Breast epithelium (tissue), 4 donors: ENCODE measurements around the gene UBE2N. TPM values are rescaled to one million over a fixed set of nuclear protein-coding genes. Genes with fewer than 3 reads are reported as not detected.

Experiments used
- DNase-seq, 2 donors: peaks; one replicate each; pipeline ENCODE4 v3.0.0-alpha.2; 2019; ENCODE audit warnings: low spot score in 2 of 2
- H3K27ac ChIP-seq, 2 donors: fragments of 200-600 bp; sonication (generic) in 1 of 2; one replicate each; pipeline ENCODE4 v1.5.1; 2016 to 2019; ENCODE audit warnings: mild to moderate bottlenecking in 1 of 2
- H3K27me3 ChIP-seq, 2 donors: fragments of 200-600 bp; sonication (generic) in 1 of 2; one replicate each; pipeline versions ENCODE4 v1.5.1 to v1.6.0; 2017 to 2019; ENCODE audit warnings: control low read depth in 1 of 2, mild to moderate bottlenecking in 1 of 2
- H3K36me3 ChIP-seq: fragments of 200-600 bp; one replicate; pipeline ENCODE4 v1.5.1; 2019
- H3K4me1 ChIP-seq, 2 donors: fragments of 200-600 bp; sonication (generic); one replicate each; pipeline ENCODE4 v1.5.1; 2016 to 2019; ENCODE audit warnings: control low read depth in 1 of 2
- H3K4me3 ChIP-seq, 3 donors: fragments of 200-600 bp; sonication (generic); 1 replicate in 2 of 3; 2 replicates in 1 of 3; pipeline ENCODE4 v1.5.1; 2016 to 2019; ENCODE audit warnings: mild to moderate bottlenecking in 3 of 3, moderate library complexity in 2 of 3
- H3K9me3 ChIP-seq, 2 donors: fragments of 200-600 bp; sonication (generic) in 1 of 2; one replicate each; pipeline ENCODE4 v1.5.1; 2016 to 2019; ENCODE audit warnings: control low read depth in 1 of 2
- POLR2A ChIP-seq: fragments of 450-650 bp; IDR thresholded peaks from one replicate; pipeline ENCODE4 v1.6.1; 2016; ENCODE audit warnings: antibody characterized with exemption, mild to moderate bottlenecking, moderate library complexity
- POLR2AphosphoS5 ChIP-seq, 3 donors: sonication (generic); formaldehyde crosslinking; IDR thresholded peaks; one replicate each; pipeline ENCODE4 v1.6.1; 2017; ENCODE audit warnings: antibody characterized with exemption in 3 of 3
- intact Hi-C: fragments of 100-400 bp; cut with DNase I; formaldehyde crosslinking; loops from one replicate; pipeline ENCODE4 v1.15.1; 2023; ENCODE audit warnings: low total_unique reads
- total RNA-seq, 3 donors: library from RNA; depleted of rRNA; stranded (reverse); fragments of >200 nt; gene quantifications; one replicate each; pipeline ENCODE4 v1.1.0, GENCODE V29; 2016
- TF ChIP-seq, protein P1 (sequence below), 3 donors: fragments of 450-650 bp; IDR thresholded peaks; one replicate each; pipeline ENCODE4 v1.5.1; 2016 to 2017; ENCODE audit warnings: antibody characterized with exemption in 3 of 3, mild to moderate bottlenecking in 3 of 3, moderate library complexity in 3 of 3

The UBE2N gene
- total RNA-seq, 3 donors from 2014 or later = 23.0 to 47.7 (median 43.3) TPM

DNA sequence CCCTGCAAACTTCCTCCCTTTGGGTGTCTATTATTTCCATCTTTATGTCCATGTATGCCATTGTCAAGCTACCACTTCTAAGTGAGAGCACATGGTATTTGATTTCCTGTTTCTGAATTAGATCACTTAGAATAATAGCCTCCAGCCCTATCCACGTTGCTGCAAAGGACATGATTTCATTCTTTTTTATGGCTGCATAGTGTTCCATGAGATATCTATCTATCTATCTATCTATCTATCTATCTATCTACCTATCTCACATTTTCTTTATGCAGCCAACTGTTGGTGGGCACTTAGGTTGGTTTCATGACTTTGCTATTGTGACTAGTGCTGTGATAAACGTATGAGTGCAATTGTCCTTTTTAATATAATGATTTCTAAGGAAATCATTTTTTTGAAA is 14.3 kb upstream of the UBE2N start:
- Histone ChIP-seq H3K27ac (no peak overlapping the region), H3K4me3 (no peak overlapping the region), H3K4me1 (no peaks in the 10 kb centered on the region), H3K9me3 (no peaks in the 10 kb centered on the region), H3K36me3 (no peaks in the 10 kb centered on the region), H3K27me3 (no peaks in the 10 kb centered on the region)
- no peak for TF ChIP-seq POLR2AphosphoS5 (IDR thresholded peaks at IDR 0.05)
- TF ChIP-seq, protein P1, sequence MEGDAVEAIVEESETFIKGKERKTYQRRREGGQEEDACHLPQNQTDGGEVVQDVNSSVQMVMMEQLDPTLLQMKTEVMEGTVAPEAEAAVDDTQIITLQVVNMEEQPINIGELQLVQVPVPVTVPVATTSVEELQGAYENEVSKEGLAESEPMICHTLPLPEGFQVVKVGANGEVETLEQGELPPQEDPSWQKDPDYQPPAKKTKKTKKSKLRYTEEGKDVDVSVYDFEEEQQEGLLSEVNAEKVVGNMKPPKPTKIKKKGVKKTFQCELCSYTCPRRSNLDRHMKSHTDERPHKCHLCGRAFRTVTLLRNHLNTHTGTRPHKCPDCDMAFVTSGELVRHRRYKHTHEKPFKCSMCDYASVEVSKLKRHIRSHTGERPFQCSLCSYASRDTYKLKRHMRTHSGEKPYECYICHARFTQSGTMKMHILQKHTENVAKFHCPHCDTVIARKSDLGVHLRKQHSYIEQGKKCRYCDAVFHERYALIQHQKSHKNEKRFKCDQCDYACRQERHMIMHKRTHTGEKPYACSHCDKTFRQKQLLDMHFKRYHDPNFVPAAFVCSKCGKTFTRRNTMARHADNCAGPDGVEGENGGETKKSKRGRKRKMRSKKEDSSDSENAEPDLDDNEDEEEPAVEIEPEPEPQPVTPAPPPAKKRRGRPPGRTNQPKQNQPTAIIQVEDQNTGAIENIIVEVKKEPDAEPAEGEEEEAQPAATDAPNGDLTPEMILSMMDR (IDR thresholded peaks at IDR 0.05) = no peak
- TF ChIP-seq POLR2A = no peak
- intact Hi-C loops = loop anchor here (10.0 kb wide), 1 partner anchor 1831 kb away; no protein-coding TSS in a partner anchor
- no peak for DNase-seq

- Histone ChIP-seq H3K27ac (no peak overlapping the region), H3K27me3 (no peaks in the 10 kb centered on the region), H3K4me3 (no peak overlapping the region), H3K9me3 (no peaks in the 10 kb centered on the region), H3K36me3 (no peaks in the 10 kb centered on the region), H3K4me1 (no peaks in the 10 kb centered on the region)
- TF ChIP-seq POLR2A = no peak
- TF ChIP-seq POLR2AphosphoS5 (IDR thresholded peaks at IDR 0.05) = no peak
- TF ChIP-seq, protein P1 (IDR thresholded peaks at IDR 0.05) = no peak
- intact Hi-C loops = loop anchor here (10.0 kb wide), 1 partner anchor 1829 kb away; no protein-coding TSS in a partner anchor
- DNase-seq = no peak
Observed at GRCh38 chr12:93453633-93454032, 11.9 kb upstream of the UBE2N start.

DNA sequence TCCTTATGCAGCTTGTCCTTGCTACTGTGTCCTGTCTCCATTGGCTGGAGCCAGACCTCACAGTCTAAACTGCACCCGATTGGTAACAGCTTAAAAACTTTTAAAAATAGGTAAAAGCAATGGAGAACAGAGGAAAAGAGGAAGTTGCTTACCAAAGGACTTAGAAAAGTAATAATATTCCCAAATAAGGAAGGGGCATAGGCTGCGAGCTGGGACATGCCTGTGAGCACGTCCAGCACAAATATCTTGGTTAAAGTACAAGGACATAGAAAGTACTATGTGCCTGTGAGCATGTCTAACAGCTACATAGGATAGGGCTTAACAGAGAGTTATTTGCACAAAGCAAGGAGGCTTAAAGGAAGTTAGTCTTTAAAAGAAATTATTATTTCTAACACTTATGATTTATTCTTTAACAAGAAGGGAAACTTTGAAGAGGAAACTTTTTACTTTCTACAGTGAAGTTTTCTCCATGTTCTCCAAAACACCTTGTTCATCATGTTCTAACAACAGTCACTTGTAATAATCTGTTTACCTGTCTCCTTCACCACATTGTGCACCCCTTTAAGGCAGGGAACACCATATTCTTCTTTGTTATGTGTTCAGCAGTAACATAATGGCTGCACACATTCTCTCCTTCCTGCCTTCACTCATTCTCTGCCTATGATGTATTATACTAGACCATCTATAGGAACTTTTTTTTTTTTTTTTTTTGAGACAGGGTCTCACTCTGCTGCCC is 9.8 kb upstream of the UBE2N start:
- H3K4me3 ChIP-seq = no peak overlapping the region
- intact Hi-C loops = loop anchor here (10.0 kb wide), 1 partner anchor 1827 kb away; no protein-coding TSS in a partner anchor
- TF ChIP-seq POLR2A (no peak), POLR2AphosphoS5 (IDR thresholded peaks at IDR 0.05) (no peak)
- TF ChIP-seq, protein P1 (IDR thresholded peaks at IDR 0.05) = no peak
- no peak for DNase-seq
- H3K27ac ChIP-seq = no peak overlapping the region
- H3K9me3 ChIP-seq = no peaks in the 10 kb centered on the region
- no peaks in the 10 kb centered on the region for H3K27me3 ChIP-seq
- no peaks in the 10 kb centered on the region for H3K36me3 ChIP-seq
- H3K4me1 ChIP-seq = no peaks in the 10 kb centered on the region

GRCh38 chr12:93449277-93449676 is 7.5 kb upstream of the UBE2N start:
- H3K4me3 ChIP-seq = no peak overlapping the region
- H3K4me1 ChIP-seq = no peaks in the 10 kb centered on the region
- no peak for TF ChIP-seq POLR2A
- TF ChIP-seq, protein P1 (IDR thresholded peaks at IDR 0.05) = no peak
- no peak for TF ChIP-seq POLR2AphosphoS5 (IDR thresholded peaks at IDR 0.05)
- intact Hi-C loops = no loop called here
- DNase-seq = no peak
- H3K9me3 ChIP-seq = no peaks in the 10 kb centered on the region
- no peaks in the 10 kb centered on the region for H3K27me3 ChIP-seq
- no peak overlapping the region for H3K27ac ChIP-seq
- H3K36me3 ChIP-seq = no peaks in the 10 kb centered on the region

DNA sequence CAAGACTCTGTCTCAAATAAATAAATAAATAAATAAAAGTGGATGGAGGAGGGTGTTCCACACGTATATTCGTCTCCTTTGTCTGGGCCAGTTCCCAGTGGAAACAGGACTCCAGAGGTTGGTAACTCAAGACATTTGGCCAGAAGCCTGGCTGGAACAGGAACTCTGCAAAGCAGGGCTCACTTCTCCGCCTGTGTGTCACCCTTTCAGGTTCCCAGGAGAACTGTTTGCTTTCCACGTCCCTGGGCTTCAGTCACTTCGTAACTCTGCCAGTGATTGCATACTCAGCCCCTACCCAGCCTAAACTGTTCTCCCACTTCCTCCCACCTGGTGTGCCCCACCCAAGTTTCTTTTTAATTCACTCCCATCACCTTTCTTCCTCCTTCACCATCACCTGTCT is 7.0 kb upstream of the UBE2N start:
- intact Hi-C loops = no loop called here
- Histone ChIP-seq H3K4me3 (no peak overlapping the region), H3K27ac (no peak overlapping the region), H3K4me1 (no peaks in the 10 kb centered on the region), H3K9me3 (no peaks in the 10 kb centered on the region), H3K27me3 (no peaks in the 10 kb centered on the region), H3K36me3 (no peaks in the 10 kb centered on the region)
- no peak for DNase-seq
- TF ChIP-seq, protein P1 (IDR thresholded peaks at IDR 0.05) = no peak
- no peak for TF ChIP-seq POLR2AphosphoS5 (IDR thresholded peaks at IDR 0.05)
- TF ChIP-seq POLR2A = no peak
